Measurements from ENCODE around the gene ARL2. TPM values are rescaled to one million over a fixed set of nuclear protein-coding genes. Genes with fewer than 3 reads are reported as not detected.
A peak's percentile ranks its signal among the peaks of the same experiment; 100 is the strongest.

The ARL2 gene
- total RNA-seq, 1 experiment from 2014 or later: 203 TPM

- H3K4ac ChIP-seq (ENCODE audit: low read depth, low read length): no peak within 1 kb of the TSS
- no peak within 1 kb of the TSS for H4K8ac ChIP-seq (replicated peaks; ENCODE audit: insufficient read length, low read depth, low read length)
- no peak within 1 kb of the TSS for H4K5ac ChIP-seq (ENCODE audit: insufficient read length, low read depth, low read length)
- H3K23me2 ChIP-seq (ENCODE audit: insufficient read length, low read depth, low read length, poor library complexity, severe bottlenecking): peaks cover 3% of the 10 kb centered on the region
- Mint-ChIP-seq H3K4me1 (peaks cover 9% of the 10 kb centered on the region in 2 experiments), H3K36me3 (ENCODE audit: insufficient read depth in 1 of 3, low read depth in 3 of 3) (peaks cover 0 to 5% (median under 1%) of the 10 kb centered on the region in 3 experiments; a peak in 1 of 7 replicates), H3K27me3 (ENCODE audit: low read depth) (peaks cover 1% of the 10 kb centered on the region; the same call in 1 of the 2 replicates), H3K4me3 (peak within 1 kb of the TSS; percentile 78 to 83), H3K9me3 (no peaks in the 10 kb centered on the region), H3K27ac (peak within 1 kb of the TSS in 2 of 3 experiments; percentile 2 to 28; a peak in 2 of 7 replicates)
- no peaks in the 10 kb centered on the region for H3K79me1 ChIP-seq (ENCODE audit: insufficient read depth, low read depth, low read length, poor library complexity, severe bottlenecking)
- peak; percentile 92 for DNase-seq
- H3T11ph ChIP-seq (ENCODE audit: low read length): no peak within 1 kb of the TSS
- no peak within 1 kb of the TSS for H2BK12ac ChIP-seq (ENCODE audit: insufficient read length, low read depth, low read length)
- no peak within 1 kb of the TSS for H4K91ac ChIP-seq (ENCODE audit: insufficient read length, low read depth, low read length)
- TF ChIP-seq CTCF (conservative IDR thresholded peaks at IDR 0.05): peak; percentile 81
- no peak within 1 kb of the TSS for H2AK5ac ChIP-seq (ENCODE audit: insufficient read length, low read length)
- H3K56ac ChIP-seq (ENCODE audit: insufficient read length, low read depth, low read length): no peak within 1 kb of the TSS
- no peak within 1 kb of the TSS for H2BK120ac ChIP-seq (ENCODE audit: low read depth, low read length, poor library complexity, severe bottlenecking)
- H3K14ac ChIP-seq (ENCODE audit: insufficient read depth, low read length): peak within 1 kb of the TSS; percentile 77; the same call in 1 of the 2 replicates
- no peak within 1 kb of the TSS for H2BK15ac ChIP-seq (ENCODE audit: low read depth, low read length)
- H3K9ac ChIP-seq (ENCODE audit: extremely low read depth, insufficient read length, low read length): no peak within 1 kb of the TSS
- no peaks in the 10 kb centered on the region for H3K27me3 ChIP-seq (ENCODE audit: insufficient read depth, low read length)
- H2BK20ac ChIP-seq (ENCODE audit: low read depth, low read length, poor library complexity, severe bottlenecking): no peak within 1 kb of the TSS
- no peaks in the 10 kb centered on the region for H3K9me3 ChIP-seq (ENCODE audit: control insufficient read depth, low read depth, low read length)
- H2AFZ ChIP-seq (ENCODE audit: low read length): no peak within 1 kb of the TSS
- no peaks in the 10 kb centered on the region for H4K20me1 ChIP-seq (ENCODE audit: control insufficient read depth, insufficient read depth, insufficient read length)
- H3K79me2 ChIP-seq (ENCODE audit: insufficient read depth, low read length): no peaks in the 10 kb centered on the region
- H3K4me2 ChIP-seq (ENCODE audit: insufficient read depth, insufficient read length, low read length): peak within 1 kb of the TSS; percentile 33
- no peak within 1 kb of the TSS for H3K27ac ChIP-seq (ENCODE audit: insufficient read length, low read depth, low read length)
- no CpG with 5 or more reads among the region's 51 CpGs for WGBS (ENCODE audit: extremely low coverage, insufficient read length, low lambda C conversion rate)
- H3K18ac ChIP-seq (ENCODE audit: insufficient read length, low read depth, low read length): peak within 1 kb of the TSS; percentile 83
- no peak within 1 kb of the TSS for H2BK5ac ChIP-seq (ENCODE audit: insufficient read length, low read length)
- H3K4me1 ChIP-seq (ENCODE audit: insufficient read depth, low read length): no peaks in the 10 kb centered on the region
- H3K23ac ChIP-seq (ENCODE audit: insufficient read length, low read depth, low read length): no peak within 1 kb of the TSS
Measured at GRCh38 chr11:65027213-65028067, 13.5 kb downstream of the ARL2 start, which contains the start of gene SNX15. SNX15 (plus strand) TSS chr11:65027439; CDS start chr11:65027538, 99 bp downstream.
